Lower leg skin (tissue), 3 donors: ENCODE results near the gene TAOK3.

Experiments used
- POLR2A ChIP-seq, 2 donors: fragments of 450-650 bp; IDR thresholded peaks; one replicate each; pipeline ENCODE4 v1.6.1; 2016 to 2017; ENCODE audit warnings: antibody characterized with exemption in 2 of 2, mild to moderate bottlenecking in 1 of 2, moderate library complexity in 1 of 2
- TF ChIP-seq, protein P1 (sequence below), 3 donors: fragments of 450-650 bp; IDR thresholded peaks; one replicate each; pipeline ENCODE4 v1.5.1; 2016; ENCODE audit warnings: antibody characterized with exemption in 3 of 3, mild to moderate bottlenecking in 3 of 3, moderate library complexity in 2 of 3

DNA sequence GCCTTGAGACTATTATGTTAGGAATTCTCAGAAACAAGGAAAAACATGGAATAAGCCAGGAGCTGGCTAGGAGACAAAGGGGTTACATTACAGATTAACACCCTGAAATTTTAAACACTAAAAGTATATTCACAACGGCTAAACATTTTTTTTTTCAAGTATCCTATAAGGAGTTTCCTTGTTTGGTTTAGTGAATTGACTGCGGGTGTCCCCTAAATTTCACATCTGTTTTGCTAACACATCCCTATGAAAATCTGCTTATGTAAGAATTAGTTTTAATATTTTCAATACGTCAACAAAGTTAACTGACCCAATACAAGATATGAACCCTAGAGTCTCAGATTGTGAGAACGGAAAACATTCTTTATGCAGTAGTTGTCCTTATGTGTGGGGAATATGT is 19.0 kb downstream of the TAOK3 start:
- TF ChIP-seq, protein P1, sequence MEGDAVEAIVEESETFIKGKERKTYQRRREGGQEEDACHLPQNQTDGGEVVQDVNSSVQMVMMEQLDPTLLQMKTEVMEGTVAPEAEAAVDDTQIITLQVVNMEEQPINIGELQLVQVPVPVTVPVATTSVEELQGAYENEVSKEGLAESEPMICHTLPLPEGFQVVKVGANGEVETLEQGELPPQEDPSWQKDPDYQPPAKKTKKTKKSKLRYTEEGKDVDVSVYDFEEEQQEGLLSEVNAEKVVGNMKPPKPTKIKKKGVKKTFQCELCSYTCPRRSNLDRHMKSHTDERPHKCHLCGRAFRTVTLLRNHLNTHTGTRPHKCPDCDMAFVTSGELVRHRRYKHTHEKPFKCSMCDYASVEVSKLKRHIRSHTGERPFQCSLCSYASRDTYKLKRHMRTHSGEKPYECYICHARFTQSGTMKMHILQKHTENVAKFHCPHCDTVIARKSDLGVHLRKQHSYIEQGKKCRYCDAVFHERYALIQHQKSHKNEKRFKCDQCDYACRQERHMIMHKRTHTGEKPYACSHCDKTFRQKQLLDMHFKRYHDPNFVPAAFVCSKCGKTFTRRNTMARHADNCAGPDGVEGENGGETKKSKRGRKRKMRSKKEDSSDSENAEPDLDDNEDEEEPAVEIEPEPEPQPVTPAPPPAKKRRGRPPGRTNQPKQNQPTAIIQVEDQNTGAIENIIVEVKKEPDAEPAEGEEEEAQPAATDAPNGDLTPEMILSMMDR (IDR thresholded peaks at IDR 0.05) = no peak
- no peak for TF ChIP-seq POLR2A (IDR thresholded peaks at IDR 0.05)
